HepG2 (cell line): Measurements from ENCODE around the gene CAVIN2. TPM values are rescaled to one million over a fixed set of nuclear protein-coding genes. Genes with fewer than 3 reads are reported as not detected.

ENCODE experiments used
- DR1 ChIP-seq: sonication (generic); formaldehyde crosslinking; IDR thresholded peaks from 2 replicates; pipeline ENCODE4 v1.8.0; 2021; ENCODE audit warnings: mild to moderate bottlenecking, missing genetic modification reagents, inconsistent platforms
- EP300 ChIP-seq, 3 experiments: sonication (generic) in 1 of 3; formaldehyde crosslinking in 1 of 3; IDR thresholded peaks; 2 replicates each; pipeline versions ENCODE4 v1.5.1 to v1.6.1; 2011 to 2020; ENCODE audit warnings: low read depth in 2 of 3, low read length in 2 of 3, borderline replicate concordance in 1 of 3, improper control_type of control experiment in 1 of 3, mild to moderate bottlenecking in 1 of 3, missing genetic modification reagents in 1 of 3, moderate library complexity in 1 of 3
- HES4 ChIP-seq: sonication (generic); formaldehyde crosslinking; IDR thresholded peaks from 2 replicates; pipeline ENCODE4 v1.9.0; 2021; ENCODE audit warnings: mild to moderate bottlenecking, missing genetic modification reagents, borderline replicate concordance
- HNRNPH1 ChIP-seq: fragments of 200-400 bp; formaldehyde crosslinking; optimal IDR thresholded peaks from 2 replicates; pipeline ENCODE3; 2017; ENCODE audit warnings: mild to moderate bottlenecking, low read depth, low read length
- NFE2L1 ChIP-seq: sonication (generic); formaldehyde crosslinking; IDR thresholded peaks from 2 replicates; pipeline ENCODE4 v1.4.0; 2020; ENCODE audit warnings: missing genetic modification reagents, mild to moderate bottlenecking, borderline replicate concordance
- POGZ ChIP-seq: sonication (generic); formaldehyde crosslinking; IDR thresholded peaks from 2 replicates; pipeline ENCODE4 v1.4.0; 2020; ENCODE audit warnings: mild to moderate bottlenecking, missing genetic modification reagents
- SAP130 ChIP-seq: IDR thresholded peaks from 2 replicates; pipeline ENCODE4 v1.6.1; 2016; ENCODE audit warnings: low read depth
- SP4 ChIP-seq: sonication (generic); formaldehyde crosslinking; IDR thresholded peaks from 2 replicates; pipeline ENCODE4 v1.8.1; 2023; ENCODE audit warnings: mild to moderate bottlenecking, missing genetic modification reagents
- SP5 ChIP-seq: IDR thresholded peaks from 2 replicates; pipeline ENCODE4 v1.6.1; 2016; ENCODE audit warnings: low read depth, borderline replicate concordance
- ZFY ChIP-seq: sonication (generic); formaldehyde crosslinking; IDR thresholded peaks from 2 replicates; pipeline ENCODE4 v1.4.0; 2020; ENCODE audit warnings: missing genetic modification reagents
- ZNF30 ChIP-seq: sonication (generic); formaldehyde crosslinking; IDR thresholded peaks from 2 replicates; pipeline ENCODE4 v1.5.0; 2020; ENCODE audit warnings: mild to moderate bottlenecking, missing genetic modification reagents
- ZNF431 ChIP-seq: sonication (generic); formaldehyde crosslinking; IDR thresholded peaks from 2 replicates; pipeline ENCODE4 v1.9.0; 2022; ENCODE audit warnings: missing genetic modification reagents, low read depth, mild to moderate bottlenecking, borderline replicate concordance
- ZNF501 ChIP-seq: sonication (generic); formaldehyde crosslinking; IDR thresholded peaks from 2 replicates; pipeline ENCODE4 v1.5.1; 2020; ENCODE audit warnings: mild to moderate bottlenecking, moderate library complexity, missing genetic modification reagents
- ZNF737 ChIP-seq: sonication (generic); formaldehyde crosslinking; IDR thresholded peaks from 2 replicates; pipeline ENCODE4 v1.5.0; 2020; ENCODE audit warnings: missing genetic modification reagents, mild to moderate bottlenecking, borderline replicate concordance
- ZNF790 ChIP-seq: sonication (generic); formaldehyde crosslinking; IDR thresholded peaks from 2 replicates; pipeline ENCODE4 v1.8.0; 2022; ENCODE audit warnings: missing genetic modification reagents, mild to moderate bottlenecking, borderline replicate concordance
- polyA plus RNA-seq, 8 experiments: library from polyadenylated mRNA; depleted of rRNA in 3 of 8; stranded (reverse) in 7 of 8; unstranded in 1 of 8; fragments of >200 nt; fragmentation: Illumina TruSeq in 4 of 8; extraction: Trizol in 4 of 8; gene quantifications; 2 replicates each; pipeline versions ENCODE4 v1.2.1 to v1.2.3, GENCODE V29; 2011 to 2016; ENCODE audit warnings: low read depth in 4 of 8, missing spikeins in 1 of 8, mixed read lengths in 1 of 8; ENCODE audit not compliant: insufficient read depth in 1 of 8
- total RNA-seq, 5 experiments: library from RNA; depleted of rRNA; stranded (reverse); fragments of >200 nt; fragmentation: Illumina TruSeq; extraction: Trizol; gene quantifications; 2 replicates each; pipeline ENCODE4 v1.2.3, GENCODE V29; 2016; ENCODE audit warnings: low read depth in 1 of 5

CAVIN2 gene
- total and polyA plus RNA-seq, 2 of the 13 experiments (the other 11 are each of a cell fraction or from before 2014, with no cell fraction given), result 7.6 to 38.8 TPM

GRCh38 chr2:191845876-191846514, 893 bp downstream of the CAVIN2 start (continued):
- TF ChIP-seq HNRNPH1, result no peak
- 0 out of 2 replicates have a peak, but pooled peaks have one; percentile 33 for TF ChIP-seq POGZ (CRISPR knock-in tag)
- no peak for TF ChIP-seq ZFY (CRISPR knock-in tag)
- TF ChIP-seq ZNF30 (CRISPR knock-in tag), result 0 out of 2 replicates have a peak, but pooled peaks have one; percentile 37
- 0 out of 2 replicates have a peak, but pooled peaks have one; percentile 35 for TF ChIP-seq HES4 (CRISPR knock-in tag)
- peak; percentile 33; the same call in 1 of the 2 replicates for TF ChIP-seq SAP130
- 0 out of 4 replicates have a peak, but pooled peaks of 1 of the 2 experiments have one; percentile 0 for TF ChIP-seq EP300 (IDR thresholded peaks at IDR 0.05; ENCODE audit: low read depth in 2 of 2, low read length in 2 of 2)
- TF ChIP-seq EP300 (CRISPR knock-in tag; IDR thresholded peaks at IDR 0.05; ENCODE audit: borderline replicate concordance), result no peak
- TF ChIP-seq DR1 (CRISPR knock-in tag), result no peak
- 0 out of 2 replicates have a peak, but pooled peaks have one; percentile 37 for TF ChIP-seq ZNF737
- TF ChIP-seq ZNF501, result peak; percentile 5; the same call in 1 of the 2 replicates
- TF ChIP-seq ZNF790 (CRISPR knock-in tag), result no peak
- TF ChIP-seq ZNF431 (CRISPR knock-in tag), result peak; percentile 55; the same call in 1 of the 2 replicates
- 0 out of 2 replicates have a peak, but pooled peaks have one; percentile 60 for TF ChIP-seq NFE2L1 (CRISPR knock-in tag)
- TF ChIP-seq SP4, result 0 out of 2 replicates have a peak, but pooled peaks have one; percentile 9
- peak; percentile 65; the same call in 1 of the 2 replicates for TF ChIP-seq SP5 (CRISPR knock-in tag)
